Mesenchymal stem cell (in vitro differentiated cells and primary cell): ENCODE data around the gene INSC.

Experiments used
- DNase-seq: peaks from one replicate; pipeline ENCODE4 v3.0.0-alpha.2; 2013
- H2AFZ ChIP-seq: one replicate; pipeline ENCODE4 v1.6.1; 2013; ENCODE audit warnings: low read depth, mild to moderate bottlenecking, control low read depth, inconsistent platforms, low read length, moderate library complexity
- H2AK5ac ChIP-seq: 2 replicates; pipeline ENCODE4 v1.6.1; 2013; ENCODE audit warnings: low read length, moderate library complexity, mild to moderate bottlenecking, inconsistent platforms; ENCODE audit not compliant: severe bottlenecking
- H2BK120ac ChIP-seq: one replicate; pipeline ENCODE4 v1.6.1; 2013; ENCODE audit warnings: low read depth, mild to moderate bottlenecking, inconsistent platforms, low read length, moderate library complexity
- H2BK12ac ChIP-seq, 2 experiments: one replicate each; pipeline ENCODE4 v1.6.1; 2013; ENCODE audit warnings: inconsistent platforms in 2 of 2, low read length in 2 of 2, mild to moderate bottlenecking in 2 of 2, moderate library complexity in 2 of 2, control low read depth in 1 of 2
- H2BK15ac ChIP-seq: one replicate; pipeline ENCODE4 v1.6.1; 2013; ENCODE audit warnings: mild to moderate bottlenecking, low read depth, inconsistent platforms; ENCODE audit not compliant: poor library complexity, severe bottlenecking
- H2BK5ac ChIP-seq: 2 replicates; pipeline ENCODE4 v1.6.1; 2013; ENCODE audit warnings: low read depth, mild to moderate bottlenecking, low read length, control low read depth, inconsistent platforms; ENCODE audit not compliant: poor library complexity, severe bottlenecking
- H3K14ac ChIP-seq, 2 experiments: one replicate each; pipeline ENCODE4 v1.6.1; 2013; ENCODE audit warnings: inconsistent platforms in 2 of 2, low read length in 2 of 2, control low read depth in 1 of 2, mild to moderate bottlenecking in 1 of 2, moderate library complexity in 1 of 2
- H3K18ac ChIP-seq, 2 experiments: one replicate each; pipeline ENCODE4 v1.6.1; 2013; ENCODE audit warnings: inconsistent platforms in 2 of 2, low read length in 2 of 2, control low read depth in 1 of 2, low read depth in 1 of 2, mild to moderate bottlenecking in 1 of 2
- H3K23ac ChIP-seq, 2 experiments: one replicate each; pipeline ENCODE4 v1.6.1; 2013; ENCODE audit warnings: inconsistent platforms in 2 of 2, low read length in 2 of 2, mild to moderate bottlenecking in 2 of 2, moderate library complexity in 2 of 2, control low read depth in 1 of 2
- H3K27ac ChIP-seq: 2 replicates; pipeline ENCODE4 v1.5.1; 2013; ENCODE audit warnings: mild to moderate bottlenecking, moderate library complexity, low read length, control low read depth, inconsistent platforms; ENCODE audit not compliant: poor library complexity, severe bottlenecking
- H3K27me3 ChIP-seq, 2 experiments: 2 replicates each; pipeline versions ENCODE4 v1.6.1 to v1.7.0; 2013; ENCODE audit warnings: low read length in 2 of 2, mild to moderate bottlenecking in 2 of 2, moderate library complexity in 2 of 2, control low read depth in 1 of 2, inconsistent platforms in 1 of 2; ENCODE audit not compliant: control insufficient read depth in 1 of 2, insufficient read depth in 1 of 2
- H3K36me3 ChIP-seq, 2 experiments: 2 replicates each; pipeline versions ENCODE4 v1.6.1 to v1.7.0; 2013; ENCODE audit warnings: low read length in 2 of 2, control low read depth in 1 of 2, inconsistent platforms in 1 of 2, low read depth in 1 of 2, mild to moderate bottlenecking in 1 of 2; ENCODE audit not compliant: insufficient read depth in 2 of 2, control insufficient read depth in 1 of 2
- H3K4ac ChIP-seq, 2 experiments: one replicate each; pipeline ENCODE4 v1.6.1; 2013; ENCODE audit warnings: inconsistent platforms in 2 of 2, low read length in 2 of 2, mild to moderate bottlenecking in 2 of 2, moderate library complexity in 2 of 2, control low read depth in 1 of 2, low read depth in 1 of 2
- H3K4me1 ChIP-seq: 2 replicates; pipeline ENCODE4 v1.6.1; 2013; ENCODE audit warnings: low read depth, low read length, control low read depth; ENCODE audit not compliant: control insufficient read depth, insufficient read depth
- H3K4me2 ChIP-seq: 2 replicates; pipeline ENCODE4 v1.6.1; 2013; ENCODE audit warnings: low read length, mild to moderate bottlenecking, inconsistent platforms; ENCODE audit not compliant: poor library complexity, severe bottlenecking
- H3K4me3 ChIP-seq, 2 experiments: 2 replicates each; pipeline versions ENCODE4 v1.5.1 to v1.7.0; 2013; ENCODE audit warnings: low read length in 2 of 2, mild to moderate bottlenecking in 2 of 2, control low read depth in 1 of 2, low read depth in 1 of 2; ENCODE audit not compliant: insufficient read depth in 1 of 2
- H3K79me1 ChIP-seq: replicated peaks from 2 replicates; pipeline ENCODE4 v1.6.1; 2013; ENCODE audit warnings: mild to moderate bottlenecking, control low read depth, low read length, inconsistent platforms; ENCODE audit not compliant: poor library complexity, severe bottlenecking
- H3K9ac ChIP-seq: 2 replicates; pipeline ENCODE4 v1.7.0; 2013; ENCODE audit warnings: mild to moderate bottlenecking, low read length, moderate library complexity
- H3K9me3 ChIP-seq: 2 replicates; pipeline ENCODE4 v1.7.0; 2013; ENCODE audit warnings: mild to moderate bottlenecking, low read length; ENCODE audit not compliant: control insufficient read depth
- H4K8ac ChIP-seq: one replicate; pipeline ENCODE4 v1.6.1; 2013; ENCODE audit warnings: inconsistent platforms, mild to moderate bottlenecking, low read length, moderate library complexity
- H4K91ac ChIP-seq: one replicate; pipeline ENCODE4 v1.6.1; 2013; ENCODE audit warnings: mild to moderate bottlenecking, low read length, inconsistent platforms
- WGBS: methylation state at CpG from one replicate; pipeline ENCODE4 v1.1.7; 2013; ENCODE audit warnings: mixed read lengths; 5-methylcytosine and 5-hydroxymethylcytosine counted together

Gene INSC

DNA sequence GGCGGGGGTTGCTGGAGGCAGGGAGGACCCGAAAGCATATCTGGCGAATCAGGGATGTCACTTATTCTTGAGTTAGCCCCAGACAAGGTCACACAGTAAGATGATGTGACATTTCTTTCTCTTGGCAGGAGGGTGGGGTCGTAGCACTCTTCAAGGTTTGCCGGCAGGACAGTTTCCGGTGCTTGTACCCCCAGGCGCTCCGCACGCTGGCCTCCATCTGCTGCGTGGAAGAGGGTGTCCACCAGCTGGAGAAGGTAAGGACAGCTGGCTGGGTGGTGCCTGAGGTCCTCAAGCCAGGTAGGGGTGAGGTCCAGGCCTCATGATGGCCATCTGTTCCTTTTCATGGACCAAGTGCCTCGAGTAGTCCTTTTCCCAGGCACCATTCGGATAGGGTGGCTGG lies 86.0 kb downstream of the INSC start:
- H3K9me3 ChIP-seq, result no peaks in the 10 kb centered on the region
- H3K79me1 ChIP-seq, result no peaks in the 10 kb centered on the region
- H3K18ac ChIP-seq, result peak overlapping the region in 1 of 2 experiments; percentile 37
- H3K23ac ChIP-seq, result no peak overlapping the region
- no peak overlapping the region for H3K4me2 ChIP-seq
- peaks cover 7% of the 10 kb centered on the region for H3K4me1 ChIP-seq
- DNase-seq, result no peak
- no peak overlapping the region for H3K27ac ChIP-seq
- H4K91ac ChIP-seq, result no peak overlapping the region
- H3K27me3 ChIP-seq, result peaks cover 0 to 15% of the 10 kb centered on the region in 2 experiments
- no peak overlapping the region for H2BK5ac ChIP-seq
- no peak overlapping the region for H2BK15ac ChIP-seq
- H2AK5ac ChIP-seq, result no peak overlapping the region
- no peak overlapping the region for H3K4ac ChIP-seq
- no peak overlapping the region for H2AFZ ChIP-seq
- no peak overlapping the region for H2BK12ac ChIP-seq
- no peak overlapping the region for H3K4me3 ChIP-seq
- 93% methylated on average over 12 of the region's 12 CpGs for WGBS
- no peak overlapping the region for H3K9ac ChIP-seq
- H3K36me3 ChIP-seq, result no peaks in the 10 kb centered on the region
- H3K14ac ChIP-seq, result peak overlapping the region in 1 of 2 experiments; percentile 66
- H4K8ac ChIP-seq, result no peak overlapping the region
- no peak overlapping the region for H2BK120ac ChIP-seq

DNA sequence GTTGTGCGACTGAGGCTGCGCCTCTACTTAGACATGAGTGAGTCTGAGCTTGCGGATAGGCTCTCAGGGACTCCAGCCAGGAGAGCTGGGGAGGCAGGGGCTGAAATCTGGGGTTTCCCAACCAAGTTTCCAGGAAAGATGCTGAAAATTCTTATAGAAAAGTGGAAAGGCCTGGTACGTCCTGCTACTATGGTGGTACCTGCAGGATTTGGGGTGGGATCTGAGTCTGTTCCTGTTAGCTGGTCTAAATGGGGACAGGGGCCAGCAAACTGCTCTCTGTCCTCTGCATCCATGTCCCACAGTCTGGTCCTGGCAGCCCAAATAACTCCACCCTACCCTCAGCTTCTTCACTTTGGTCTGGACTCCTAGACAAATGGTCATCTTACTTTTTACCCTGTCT lies 86.9 kb downstream of the INSC start:
- H3K14ac ChIP-seq, result no peak overlapping the region
- no peak overlapping the region for H3K23ac ChIP-seq
- H2AK5ac ChIP-seq, result no peak overlapping the region
- H4K91ac ChIP-seq, result no peak overlapping the region
- peaks cover 0 to 23% of the 10 kb centered on the region in 2 experiments for H3K27me3 ChIP-seq
- H2BK5ac ChIP-seq, result no peak overlapping the region
- no peak overlapping the region for H2BK15ac ChIP-seq
- H3K18ac ChIP-seq, result no peak overlapping the region
- no peak overlapping the region for H4K8ac ChIP-seq
- H3K9me3 ChIP-seq, result no peaks in the 10 kb centered on the region
- H3K79me1 ChIP-seq, result no peaks in the 10 kb centered on the region
- peaks cover 5% of the 10 kb centered on the region for H3K4me1 ChIP-seq
- H2BK12ac ChIP-seq, result no peak overlapping the region
- no peak overlapping the region for H3K4me3 ChIP-seq
- H3K36me3 ChIP-seq, result no peaks in the 10 kb centered on the region
- no peak for DNase-seq
- H2BK120ac ChIP-seq, result no peak overlapping the region
- H3K9ac ChIP-seq, result no peak overlapping the region
- over 99% methylated on average over 4 of the region's 4 CpGs for WGBS
- no peak overlapping the region for H3K27ac ChIP-seq
- H3K4me2 ChIP-seq, result no peak overlapping the region
- no peak overlapping the region for H3K4ac ChIP-seq
- no peak overlapping the region for H2AFZ ChIP-seq

- Histone ChIP-seq H2BK120ac (no peak overlapping the region), H3K23ac (no peak overlapping the region), H3K9me3 (no peaks in the 10 kb centered on the region), H3K4me3 (no peak overlapping the region), H2BK5ac (no peak overlapping the region), H3K4me2 (no peak overlapping the region), H3K4me1 (peaks cover 4% of the 10 kb centered on the region), H3K27me3 (peaks cover 0 to 28% of the 10 kb centered on the region in 2 experiments), H4K8ac (no peak overlapping the region), H3K79me1 (no peaks in the 10 kb centered on the region), H3K14ac (no peak overlapping the region), H3K36me3 (no peaks in the 10 kb centered on the region), H2AK5ac (no peak overlapping the region), H2BK15ac (no peak overlapping the region), H3K4ac (no peak overlapping the region), H3K9ac (no peak overlapping the region), H2BK12ac (no peak overlapping the region), H2AFZ (no peak overlapping the region), H4K91ac (no peak overlapping the region), H3K27ac (no peak overlapping the region), H3K18ac (no peak overlapping the region)
- WGBS, result 89% methylated on average over 4 of the region's 5 CpGs
- no peak for DNase-seq
Measured at GRCh38 chr11:15202626-15203025, 87.9 kb downstream of the INSC start.

GRCh38 chr11:15204711-15205110 lies 90.0 kb downstream of the INSC start:
- no peaks in the 10 kb centered on the region for H3K36me3 ChIP-seq
- no peak overlapping the region for H3K4me2 ChIP-seq
- H3K9me3 ChIP-seq, result no peaks in the 10 kb centered on the region
- H2AK5ac ChIP-seq, result no peak overlapping the region
- H2BK15ac ChIP-seq, result no peak overlapping the region
- H3K18ac ChIP-seq, result no peak overlapping the region
- no peak overlapping the region for H3K4ac ChIP-seq
- H3K9ac ChIP-seq, result no peak overlapping the region
- H3K4me1 ChIP-seq, result peaks cover 2% of the 10 kb centered on the region
- no peaks in the 10 kb centered on the region for H3K79me1 ChIP-seq
- H2AFZ ChIP-seq, result no peak overlapping the region
- no peak overlapping the region for H2BK120ac ChIP-seq
- no peak overlapping the region for H4K8ac ChIP-seq
- H3K27ac ChIP-seq, result no peak overlapping the region
- no peak overlapping the region for H4K91ac ChIP-seq
- H3K14ac ChIP-seq, result no peak overlapping the region
- H3K4me3 ChIP-seq, result no peak overlapping the region
- peak overlapping the region in 1 of 2 experiments; percentile 11 for H2BK12ac ChIP-seq
- no peak overlapping the region for H2BK5ac ChIP-seq
- peaks cover 0 to 28% of the 10 kb centered on the region in 2 experiments for H3K27me3 ChIP-seq
- no peak overlapping the region for H3K23ac ChIP-seq
- DNase-seq, result no peak
- WGBS, result 97% methylated on average over 10 of the region's 10 CpGs
